Sigmoid colon (tissue), 7 donors: ENCODE measurements around the gene COMMD10. TPM values are rescaled to one million over a fixed set of nuclear protein-coding genes. Genes with fewer than 3 reads are reported as not detected.

Experiments
- DNase-seq: peaks from one replicate; pipeline ENCODE4 v3.0.0-alpha.2; 2019
- H3K27ac ChIP-seq, 4 donors: fragments of 200-600 bp; sonication (generic); one replicate each; pipeline ENCODE4 v1.5.1; 2016 to 2019; ENCODE audit warnings: mild to moderate bottlenecking in 1 of 4
- H3K27me3 ChIP-seq, 3 donors: fragments of 200-600 bp; sonication (generic); one replicate each; pipeline ENCODE4 v1.5.1; 2019; ENCODE audit warnings: mild to moderate bottlenecking in 1 of 3
- H3K36me3 ChIP-seq, 4 donors: fragments of 200-600 bp; sonication (generic); one replicate each; pipeline ENCODE4 v1.5.1; 2016 to 2019
- H3K4me1 ChIP-seq, 4 donors: fragments of 200-600 bp; sonication (generic); one replicate each; pipeline ENCODE4 v1.5.1; 2017 to 2019
- H3K4me3 ChIP-seq, 4 donors: fragments of 200-600 bp; sonication (generic); one replicate each; pipeline ENCODE4 v1.5.1; 2017 to 2019; ENCODE audit warnings: mild to moderate bottlenecking in 2 of 4, moderate library complexity in 1 of 4
- H3K9me3 ChIP-seq, 4 donors: fragments of 200-600 bp in 3 of 4; sonication (generic) in 3 of 4; one replicate each; pipeline versions ENCODE4 v1.5.1 to v1.6.1; 2013 to 2019
- EP300 ChIP-seq, 4 donors: sonication (generic); formaldehyde crosslinking; IDR thresholded peaks; one replicate each; pipeline ENCODE4 v1.6.1; 2017; ENCODE audit warnings: antibody characterized with exemption in 4 of 4
- POLR2A ChIP-seq, 2 donors: fragments of 450-650 bp; IDR thresholded peaks; one replicate each; pipeline ENCODE4 v1.6.1; 2016; ENCODE audit warnings: antibody characterized with exemption in 2 of 2, mild to moderate bottlenecking in 2 of 2, moderate library complexity in 2 of 2
- POLR2AphosphoS5 ChIP-seq, 4 donors: sonication (generic); formaldehyde crosslinking; IDR thresholded peaks; one replicate each; pipeline ENCODE4 v1.6.1; 2017; ENCODE audit warnings: antibody characterized with exemption in 4 of 4
- WGBS, 2 donors: extraction: QIAGEN DNeasy Blood & Tissue Kit; methylation state at CpG; one replicate each; pipeline ENCODE4 v1.1.7; 2013; 5-methylcytosine and 5-hydroxymethylcytosine counted together
- intact Hi-C: fragments of 100-400 bp; cut with DNase I; formaldehyde crosslinking; loops from one replicate; pipeline ENCODE4 v1.15.1; 2023
- polyA plus RNA-seq, 3 donors: library from polyadenylated mRNA; stranded (reverse); fragments of 200-250 nt; gene quantifications; one replicate each; pipeline ENCODE4 v1.2.3, GENCODE V29; 2013
- total RNA-seq, 4 donors: library from RNA; depleted of rRNA; stranded (reverse); fragments of >200 nt; gene quantifications; one replicate each; pipeline ENCODE4 v1.1.0, GENCODE V29; 2016
- TF ChIP-seq, protein P1 (sequence below), 4 experiments: fragments of 450-650 bp in 3 of 4; fragments of 200-600 bp in 1 of 4; IDR thresholded peaks; one replicate each; pipeline ENCODE4 v1.5.1; 2016 to 2019; ENCODE audit warnings: antibody characterized with exemption in 4 of 4, mild to moderate bottlenecking in 3 of 4, moderate library complexity in 2 of 4
- donor health status: healthy with polysubstance abuse.
- donor health status: Bipolar disorder and iron deficiency.
- donor health status: healthy.

COMMD10 gene
- total and polyA plus RNA-seq, 7 donors: 17.8 to 47.7 (median 28.7) TPM

DNA sequence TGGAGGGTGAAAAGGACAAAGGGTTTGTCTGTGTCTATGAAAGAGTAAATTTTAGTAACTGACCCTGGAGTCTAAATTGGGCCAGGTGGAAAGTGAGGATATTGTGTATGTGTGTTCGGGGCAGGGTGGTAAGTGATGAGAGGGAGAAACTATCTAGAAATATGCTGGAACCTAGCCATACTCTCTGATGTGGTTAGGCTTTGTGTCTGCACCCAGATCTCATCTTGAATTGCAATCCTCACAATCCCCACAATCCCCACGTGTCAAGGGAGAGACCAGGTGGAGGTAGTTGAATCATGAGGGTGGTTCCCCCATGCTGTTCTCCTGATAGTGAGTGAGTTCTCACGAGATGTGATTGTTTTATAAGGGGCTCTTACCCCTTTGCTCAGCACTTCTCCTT lies 60.6 kb downstream of the COMMD10 start:
- 60 to 65% methylated on average over 3 of the region's 3 CpGs for WGBS, 2 donors
- Histone ChIP-seq H3K4me3 (no peak overlapping the region), H3K27ac (no peak overlapping the region), H3K27me3 (no peaks in the 10 kb centered on the region), H3K9me3 (no peaks in the 10 kb centered on the region), H3K4me1 (peaks cover 0 to 5% (median 0%) of the 10 kb centered on the region in 4 donors), H3K36me3 (no peaks in the 10 kb centered on the region)
- intact Hi-C loops: no loop called here
- DNase-seq: no peak
- TF ChIP-seq EP300 (IDR thresholded peaks at IDR 0.05): no peak
- TF ChIP-seq, protein P1, sequence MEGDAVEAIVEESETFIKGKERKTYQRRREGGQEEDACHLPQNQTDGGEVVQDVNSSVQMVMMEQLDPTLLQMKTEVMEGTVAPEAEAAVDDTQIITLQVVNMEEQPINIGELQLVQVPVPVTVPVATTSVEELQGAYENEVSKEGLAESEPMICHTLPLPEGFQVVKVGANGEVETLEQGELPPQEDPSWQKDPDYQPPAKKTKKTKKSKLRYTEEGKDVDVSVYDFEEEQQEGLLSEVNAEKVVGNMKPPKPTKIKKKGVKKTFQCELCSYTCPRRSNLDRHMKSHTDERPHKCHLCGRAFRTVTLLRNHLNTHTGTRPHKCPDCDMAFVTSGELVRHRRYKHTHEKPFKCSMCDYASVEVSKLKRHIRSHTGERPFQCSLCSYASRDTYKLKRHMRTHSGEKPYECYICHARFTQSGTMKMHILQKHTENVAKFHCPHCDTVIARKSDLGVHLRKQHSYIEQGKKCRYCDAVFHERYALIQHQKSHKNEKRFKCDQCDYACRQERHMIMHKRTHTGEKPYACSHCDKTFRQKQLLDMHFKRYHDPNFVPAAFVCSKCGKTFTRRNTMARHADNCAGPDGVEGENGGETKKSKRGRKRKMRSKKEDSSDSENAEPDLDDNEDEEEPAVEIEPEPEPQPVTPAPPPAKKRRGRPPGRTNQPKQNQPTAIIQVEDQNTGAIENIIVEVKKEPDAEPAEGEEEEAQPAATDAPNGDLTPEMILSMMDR (IDR thresholded peaks at IDR 0.05): no peak

- Histone ChIP-seq H3K4me3 (no peak overlapping the region), H3K9me3 (no peaks in the 10 kb centered on the region), H3K4me1 (peaks cover 0 to 2% (median 0%) of the 10 kb centered on the region in 4 donors), H3K27ac (no peak overlapping the region), H3K36me3 (no peaks in the 10 kb centered on the region), H3K27me3 (no peaks in the 10 kb centered on the region)
- TF ChIP-seq, protein P1 (IDR thresholded peaks at IDR 0.05): no peak
- TF ChIP-seq EP300 (IDR thresholded peaks at IDR 0.05): no peak
- no peak for TF ChIP-seq POLR2AphosphoS5 (IDR thresholded peaks at IDR 0.05)
- no peak for TF ChIP-seq POLR2A (IDR thresholded peaks at IDR 0.05)
- DNase-seq: no peak
- intact Hi-C loops: no loop called here
Measured at GRCh38 chr5:116152169-116152568, 67.3 kb downstream of the COMMD10 start.

- Histone ChIP-seq H3K4me1 (peaks cover 0 to 2% (median 0%) of the 10 kb centered on the region in 4 donors), H3K27me3 (no peaks in the 10 kb centered on the region), H3K4me3 (no peak overlapping the region), H3K36me3 (no peaks in the 10 kb centered on the region), H3K9me3 (no peaks in the 10 kb centered on the region), H3K27ac (no peak overlapping the region)
- intact Hi-C loops: no loop called here
- 29 to 70% methylated on average over 2 of the region's 2 CpGs for WGBS, 2 donors
- TF ChIP-seq, protein P1 (IDR thresholded peaks at IDR 0.05): no peak
- TF ChIP-seq POLR2A (IDR thresholded peaks at IDR 0.05): no peak
- TF ChIP-seq POLR2AphosphoS5 (IDR thresholded peaks at IDR 0.05): no peak
- TF ChIP-seq EP300 (IDR thresholded peaks at IDR 0.05): no peak
- no peak for DNase-seq
Measured at GRCh38 chr5:116153687-116154174, 68.9 kb downstream of the COMMD10 start.

DNA sequence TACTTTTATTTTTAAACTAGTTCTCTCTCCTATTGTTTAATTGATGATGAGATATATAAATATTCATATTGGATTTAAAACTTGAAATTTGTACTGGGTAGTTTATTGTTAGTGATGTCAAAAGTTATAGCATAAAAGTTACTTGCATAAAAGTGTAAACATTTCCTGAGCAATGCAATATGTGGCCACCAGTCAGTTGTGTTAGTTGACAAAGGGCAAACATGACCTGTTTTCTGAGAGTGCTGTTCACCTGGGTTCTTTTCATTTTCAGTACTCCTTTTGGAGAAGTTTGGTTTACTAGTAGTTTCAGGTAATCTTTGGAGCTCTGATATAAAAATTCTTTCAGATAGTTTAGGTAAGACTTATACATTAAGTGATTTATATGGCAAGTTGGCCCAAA lies 69.4 kb downstream of the COMMD10 start:
- intact Hi-C loops: no loop called here
- H3K36me3 ChIP-seq: no peaks in the 10 kb centered on the region
- H3K9me3 ChIP-seq: no peaks in the 10 kb centered on the region
- H3K4me3 ChIP-seq: no peak overlapping the region
- TF ChIP-seq EP300 (IDR thresholded peaks at IDR 0.05) (no peak), POLR2AphosphoS5 (IDR thresholded peaks at IDR 0.05) (no peak), POLR2A (IDR thresholded peaks at IDR 0.05) (no peak)
- TF ChIP-seq, protein P1 (IDR thresholded peaks at IDR 0.05): no peak
- no peaks in the 10 kb centered on the region for H3K27me3 ChIP-seq
- peaks cover 0 to 2% (median 0%) of the 10 kb centered on the region in 4 donors for H3K4me1 ChIP-seq
- no peak overlapping the region for H3K27ac ChIP-seq
- DNase-seq: no peak

DNA sequence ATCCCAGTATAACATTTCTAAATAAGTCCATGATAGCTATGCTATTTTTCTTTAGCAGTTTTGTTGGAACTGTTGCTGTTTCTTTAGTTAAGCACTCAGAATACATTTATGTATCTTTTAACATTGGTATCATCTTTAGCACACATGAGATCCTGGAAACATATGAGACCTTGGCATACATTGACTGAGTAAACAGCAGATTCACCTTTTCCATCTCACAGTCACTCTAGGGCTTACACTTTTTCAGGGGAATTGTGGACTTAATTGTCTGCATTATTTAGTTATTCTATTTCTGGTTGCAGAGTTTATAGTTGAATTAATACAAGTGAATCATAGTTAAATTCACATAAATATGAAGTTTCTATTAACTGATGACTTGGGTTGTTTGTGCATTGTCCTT lies 70.1 kb downstream of the COMMD10 start:
- DNase-seq: no peak
- intact Hi-C loops: no loop called here
- no peak for TF ChIP-seq POLR2AphosphoS5 (IDR thresholded peaks at IDR 0.05)
- TF ChIP-seq POLR2A (IDR thresholded peaks at IDR 0.05): no peak
- TF ChIP-seq, protein P1 (IDR thresholded peaks at IDR 0.05): no peak
- no peak for TF ChIP-seq EP300 (IDR thresholded peaks at IDR 0.05)
- H3K4me3 ChIP-seq: no peak overlapping the region
- no peaks in the 10 kb centered on the region for H3K36me3 ChIP-seq
- H3K27me3 ChIP-seq: no peaks in the 10 kb centered on the region
- no peaks in the 10 kb centered on the region for H3K9me3 ChIP-seq
- H3K27ac ChIP-seq: no peak overlapping the region
- H3K4me1 ChIP-seq: peaks cover 0 to 2% (median 0%) of the 10 kb centered on the region in 4 donors
